ENCODE data around the gene UVRAG.

Gene UVRAG

DNA sequence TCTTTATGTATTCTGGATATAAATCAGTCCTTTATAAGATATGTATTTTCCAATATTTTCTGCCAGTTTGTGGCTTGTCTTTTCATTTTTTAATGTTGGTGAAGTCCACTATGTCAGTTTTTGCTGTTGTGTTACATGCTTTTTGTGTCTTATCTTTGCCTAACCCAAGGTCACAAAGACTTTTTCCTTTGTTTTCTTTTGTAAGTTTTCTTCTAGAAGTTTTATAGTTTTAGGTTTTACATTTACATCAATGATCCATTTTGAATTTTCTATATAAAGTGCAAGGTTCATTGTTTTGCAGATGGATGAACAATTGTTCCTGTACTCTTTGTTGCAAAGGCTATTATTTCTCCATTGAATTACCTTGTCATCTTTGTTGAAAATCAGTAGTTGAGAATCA lies 69.3 kb downstream of the UVRAG start:
- DNase-seq, result no peak

DNA sequence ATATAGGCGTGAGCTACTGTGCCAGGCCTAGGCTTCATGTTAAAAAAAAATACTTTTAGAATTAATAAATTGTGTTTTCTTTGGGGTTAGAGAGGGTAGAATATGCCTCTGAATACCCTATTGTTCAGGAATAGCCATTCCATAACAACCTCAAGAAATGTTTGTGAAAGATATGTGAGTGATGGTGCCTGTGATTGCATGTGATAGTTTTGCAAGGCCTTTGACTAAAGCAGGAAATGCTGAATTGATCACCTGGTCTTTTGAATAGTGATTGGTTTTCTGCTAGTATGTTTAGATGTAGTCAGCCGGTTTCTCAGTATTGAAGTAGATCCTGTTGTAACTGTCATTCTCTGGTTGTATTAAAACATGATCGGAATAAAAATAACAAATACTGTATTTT lies 73.4 kb downstream of the UVRAG start:
- DNase-seq, result no peak

DNA sequence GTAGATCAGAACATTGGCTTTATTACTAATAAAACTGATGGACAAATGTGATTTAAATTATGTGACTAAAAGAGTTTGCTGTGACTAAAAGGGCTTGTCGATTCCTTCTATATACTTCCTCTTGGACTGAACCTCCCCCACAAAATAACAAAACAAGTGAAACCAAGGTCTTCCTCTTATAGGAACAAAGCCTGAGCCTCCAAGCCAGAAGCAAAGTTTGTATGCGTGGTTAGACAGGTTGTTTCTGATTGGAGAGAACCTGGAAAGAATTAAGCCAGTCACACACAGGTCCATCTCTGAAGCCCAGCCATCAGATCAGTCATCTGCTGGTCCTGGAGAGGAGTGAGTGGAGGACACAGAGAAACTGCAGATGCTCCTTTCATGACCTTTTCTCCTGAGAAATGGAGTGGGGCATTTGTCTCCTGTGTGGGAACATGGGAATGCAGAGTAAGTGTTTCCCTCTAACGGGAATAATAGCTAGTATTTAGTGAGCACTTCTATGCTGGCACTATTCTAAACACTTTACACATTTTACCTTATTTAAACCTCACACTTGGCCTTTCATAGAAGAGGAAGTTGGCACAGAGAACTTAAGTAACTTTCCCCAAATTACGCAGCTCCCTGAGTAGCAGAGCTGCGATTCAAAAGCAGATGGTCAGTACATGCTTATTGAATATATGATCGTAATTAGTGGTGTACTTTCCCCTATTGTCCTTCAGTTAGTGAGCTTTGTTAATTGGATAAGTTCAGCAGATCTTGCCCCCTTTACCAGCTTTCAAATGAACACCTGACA lies 77.1 kb downstream of the UVRAG start:
- DNase-seq, result no peak

DNA sequence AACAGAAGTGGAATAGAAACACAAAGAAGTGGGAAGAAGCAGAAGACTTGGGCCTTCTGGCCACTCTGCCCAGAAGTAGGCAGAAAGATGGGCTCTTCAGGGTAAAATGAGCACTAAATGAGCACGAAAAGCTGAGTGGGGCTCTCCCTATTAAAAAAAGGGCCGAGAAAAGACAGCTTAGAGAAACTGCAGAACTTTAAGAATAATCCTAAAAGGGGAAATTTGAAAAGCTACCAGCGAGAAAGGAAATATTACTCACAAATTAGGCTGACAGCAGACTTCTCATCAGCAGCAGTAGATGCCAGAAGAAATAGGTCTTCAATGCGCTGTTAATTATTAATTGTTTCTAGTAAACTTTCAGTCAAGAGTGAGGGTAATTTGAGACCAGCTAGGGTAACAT lies 78.2 kb downstream of the UVRAG start:
- no peak for DNase-seq

DNA sequence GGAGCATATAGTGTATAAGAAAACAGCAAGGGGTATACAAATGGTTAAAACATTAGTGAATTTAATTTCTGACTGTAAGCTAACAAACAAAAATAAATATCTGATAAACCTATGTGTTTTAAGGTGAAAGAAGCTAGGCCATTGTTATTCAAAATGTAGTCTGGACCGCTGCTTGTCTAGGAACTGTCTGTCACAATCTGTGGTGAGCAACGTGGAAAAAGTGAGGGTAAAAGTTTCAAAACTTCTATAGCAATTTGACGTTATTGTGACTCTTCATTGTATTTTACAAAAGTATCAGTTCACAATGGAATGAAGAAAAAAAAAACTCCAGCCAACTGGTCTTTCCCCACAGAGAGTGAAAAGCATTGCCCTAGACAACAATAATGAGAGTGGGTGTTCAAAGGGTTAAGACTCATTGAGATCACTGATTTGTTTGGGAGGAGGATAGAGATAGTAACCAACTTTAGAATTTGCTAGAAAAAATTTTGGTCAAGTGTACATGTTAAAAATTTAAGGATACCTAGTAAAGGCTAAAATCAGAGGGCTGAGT lies 79.1 kb downstream of the UVRAG start:
- DNase-seq, result no peak

DNA sequence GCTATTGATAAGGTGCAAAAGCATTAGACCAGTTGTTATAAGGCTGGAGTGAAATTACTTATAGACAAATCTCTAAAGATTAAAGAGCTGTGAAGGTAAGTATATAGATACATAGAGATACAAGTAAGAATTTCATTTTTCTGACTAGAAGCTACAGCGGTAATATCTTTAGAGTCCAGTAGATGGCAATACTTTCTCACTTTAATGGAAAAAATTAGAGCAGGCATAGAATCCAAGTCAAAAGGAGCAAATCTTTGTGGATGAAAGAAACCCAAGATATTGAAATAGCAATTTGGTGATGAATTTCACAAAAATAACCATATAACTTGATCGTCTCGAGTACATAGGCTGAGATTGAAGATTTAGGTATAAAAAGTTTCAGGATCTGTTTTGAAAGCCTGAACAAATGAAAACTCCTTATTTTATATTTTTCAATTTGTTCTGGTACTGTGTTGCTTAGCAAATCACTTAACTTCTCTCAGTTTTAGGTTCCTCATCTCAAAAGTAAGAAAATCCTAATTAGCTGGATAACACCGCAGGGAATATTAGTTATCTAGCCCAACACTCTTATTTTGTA lies 81.9 kb downstream of the UVRAG start:
- DNase-seq, result peak; percentile 3

DNA sequence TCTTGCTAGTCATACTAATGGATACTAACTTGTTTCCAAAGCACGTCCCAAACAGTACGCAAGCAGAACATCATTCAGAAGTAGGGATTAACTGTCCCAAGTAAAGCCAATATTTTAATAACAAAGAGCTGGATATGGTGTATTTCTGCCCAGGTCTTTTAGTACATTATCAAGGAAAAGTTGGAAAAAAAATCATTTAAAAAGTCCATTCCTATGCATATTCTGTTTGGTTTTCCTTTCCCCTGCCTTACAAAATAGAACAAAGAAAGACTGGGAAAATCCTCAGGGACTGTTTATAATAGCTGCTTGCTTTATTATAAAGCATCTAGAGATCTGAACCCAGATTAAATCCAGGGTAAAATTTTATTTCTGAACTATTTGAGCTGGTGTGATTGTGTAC lies 83.9 kb downstream of the UVRAG start:
- no peak for DNase-seq

DNA sequence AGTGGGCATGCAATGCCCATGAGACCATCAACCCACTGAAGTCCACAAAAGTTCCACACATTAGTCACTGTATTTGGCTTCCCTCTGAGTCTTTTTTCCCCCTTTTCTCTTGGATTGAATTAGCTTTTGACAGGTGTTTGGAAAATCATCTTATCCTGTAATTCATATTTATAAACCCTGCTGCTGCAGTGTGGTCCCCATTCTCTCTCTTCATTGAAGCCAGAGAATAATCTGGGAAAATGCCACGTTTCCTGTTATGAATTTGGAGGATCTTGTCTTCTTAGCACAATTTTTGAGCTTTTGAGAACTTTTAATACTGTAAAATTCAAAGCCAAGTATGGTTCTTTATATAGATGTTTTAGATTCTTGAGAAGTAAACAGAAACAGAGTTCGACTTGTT lies 84.8 kb downstream of the UVRAG start:
- DNase-seq, result no peak

DNA sequence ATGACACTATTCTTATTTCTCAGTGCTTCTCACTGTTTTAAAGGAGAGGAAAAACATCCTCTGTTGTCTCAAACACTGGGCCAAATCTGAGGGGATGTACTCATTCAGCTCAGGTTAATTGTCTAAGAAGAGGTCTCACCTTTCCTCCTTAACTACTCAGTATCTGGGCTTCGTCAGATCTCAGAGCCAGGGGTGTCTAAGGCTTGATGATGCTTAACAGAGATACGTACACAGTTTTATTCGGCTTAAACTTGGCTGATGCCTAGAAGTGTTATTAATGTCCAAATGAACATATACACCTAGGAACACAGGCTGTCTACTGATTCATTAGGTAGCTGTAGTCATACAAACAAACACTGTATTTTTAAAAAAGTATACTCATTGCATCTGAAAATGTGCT lies 85.8 kb downstream of the UVRAG start:
- no peak for DNase-seq

DNA sequence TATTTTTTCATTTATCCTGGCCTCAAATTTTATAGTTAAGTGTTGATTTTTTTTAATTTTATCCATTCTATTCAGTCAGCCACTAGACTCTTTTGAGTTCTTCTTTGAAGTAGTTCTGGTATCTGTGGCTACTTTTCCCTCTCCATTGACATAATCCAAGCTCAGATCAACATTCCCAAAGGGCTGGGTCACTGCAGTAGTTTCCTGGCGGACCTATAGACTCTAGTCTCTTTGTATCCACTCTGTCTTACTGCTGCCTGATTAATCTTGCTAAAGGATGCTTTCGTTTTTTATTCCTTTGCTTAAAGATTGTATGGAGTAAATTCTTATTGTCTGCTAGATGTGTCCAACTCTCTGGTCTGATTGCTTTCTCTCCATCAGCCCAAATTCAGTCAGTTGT lies 87.6 kb downstream of the UVRAG start:
- no peak for DNase-seq

DNA sequence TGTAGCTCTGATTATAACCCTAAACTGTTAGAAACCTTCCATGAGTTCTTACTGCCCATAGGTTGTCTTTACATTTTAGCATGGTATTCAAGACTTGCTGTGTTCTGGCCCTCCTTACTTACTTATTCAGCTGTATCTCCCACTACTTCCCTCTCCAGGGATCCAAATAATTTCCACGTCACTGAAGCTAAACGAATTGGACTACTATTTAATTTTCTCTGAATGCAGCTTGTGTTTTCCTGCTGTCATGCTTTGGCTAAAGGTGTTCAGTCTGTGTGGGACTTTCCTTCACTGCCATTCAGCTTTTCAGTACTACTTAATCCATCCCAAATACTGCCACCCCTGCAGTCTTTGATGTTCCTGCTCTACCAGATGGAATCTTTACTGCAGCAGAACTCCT lies 88.3 kb downstream of the UVRAG start:
- no peak for DNase-seq

DNA sequence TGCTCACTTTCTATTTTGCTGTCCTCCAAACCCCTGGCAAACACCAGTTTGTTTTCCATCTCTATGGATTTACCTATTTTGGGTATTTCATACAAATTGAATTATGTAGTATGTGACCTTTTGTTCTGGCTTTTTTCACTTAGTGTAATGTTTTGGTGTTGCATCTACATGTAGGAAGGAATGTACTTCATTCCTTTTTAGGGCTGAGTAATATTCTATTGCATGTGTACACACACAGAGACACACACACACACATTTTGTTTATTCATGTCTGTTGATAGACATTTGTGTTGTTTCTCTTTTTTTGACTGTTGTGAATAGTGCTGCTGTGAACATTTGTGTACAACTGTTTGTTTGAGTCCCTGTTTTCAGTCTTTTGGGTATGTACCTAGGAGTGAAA lies 90.4 kb downstream of the UVRAG start:
- DNase-seq, result no peak

DNA sequence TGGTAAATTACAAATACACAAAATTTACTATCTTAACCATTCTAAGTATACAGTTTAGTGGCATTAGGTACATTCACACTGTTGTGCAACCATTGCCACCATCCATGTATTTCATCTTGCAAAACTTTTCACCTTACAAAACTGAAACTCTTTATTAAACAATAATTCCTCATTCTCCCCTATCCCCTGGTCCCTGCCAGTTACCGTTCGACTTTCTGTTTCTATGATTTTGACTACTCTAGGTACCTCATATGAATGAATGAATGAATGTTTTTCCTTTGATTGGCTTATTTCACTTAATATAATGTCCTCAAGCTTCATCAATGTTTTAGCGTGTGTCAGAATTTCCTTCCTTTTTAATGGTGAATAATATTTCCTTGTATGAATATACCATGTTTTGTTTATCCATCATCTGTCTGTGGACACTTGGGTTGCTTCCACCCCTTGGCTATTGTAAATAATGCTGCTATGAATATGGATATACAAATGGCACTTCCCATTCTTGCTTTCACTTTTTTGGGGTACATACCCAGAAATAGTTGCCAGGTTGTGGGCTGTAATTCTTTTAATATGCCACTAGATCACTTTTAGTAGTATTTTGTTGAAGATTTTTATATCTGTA lies 93.0 kb downstream of the UVRAG start:
- DNase-seq, result no peak

DNA sequence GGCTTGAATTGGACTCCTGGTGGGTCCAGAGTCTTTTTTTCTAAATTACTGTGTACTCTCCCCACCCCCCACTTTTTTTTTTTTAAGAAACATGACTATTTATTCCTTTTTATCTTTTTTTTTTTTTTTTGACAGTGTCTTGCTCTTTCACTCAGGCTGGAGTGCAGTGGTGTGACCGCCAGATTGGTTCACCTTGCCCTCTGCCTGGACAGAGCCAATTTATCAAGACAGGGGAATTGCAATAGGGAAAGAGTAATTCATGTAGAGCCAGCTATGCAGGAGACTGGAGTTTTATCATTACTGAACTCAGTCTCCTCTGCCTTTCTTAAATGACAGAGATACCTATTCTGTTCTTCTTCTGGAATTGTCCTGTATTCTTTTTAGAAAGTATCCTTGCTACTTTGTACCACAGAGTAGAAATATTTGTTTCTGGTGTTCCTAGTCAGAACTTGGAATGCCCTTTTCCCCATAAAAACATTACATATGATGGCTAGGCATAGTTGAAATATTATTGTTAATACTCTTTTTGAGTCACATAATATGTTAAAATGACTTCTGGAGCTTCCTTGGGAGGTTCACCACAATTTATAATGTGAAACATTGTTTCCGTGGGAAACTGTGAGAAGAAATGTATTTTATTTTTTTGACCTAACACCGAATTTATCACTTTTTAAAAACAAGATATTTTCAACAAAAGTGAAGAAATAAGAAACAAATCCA lies 95.6 kb downstream of the UVRAG start:
- DNase-seq, result no peak

DNA sequence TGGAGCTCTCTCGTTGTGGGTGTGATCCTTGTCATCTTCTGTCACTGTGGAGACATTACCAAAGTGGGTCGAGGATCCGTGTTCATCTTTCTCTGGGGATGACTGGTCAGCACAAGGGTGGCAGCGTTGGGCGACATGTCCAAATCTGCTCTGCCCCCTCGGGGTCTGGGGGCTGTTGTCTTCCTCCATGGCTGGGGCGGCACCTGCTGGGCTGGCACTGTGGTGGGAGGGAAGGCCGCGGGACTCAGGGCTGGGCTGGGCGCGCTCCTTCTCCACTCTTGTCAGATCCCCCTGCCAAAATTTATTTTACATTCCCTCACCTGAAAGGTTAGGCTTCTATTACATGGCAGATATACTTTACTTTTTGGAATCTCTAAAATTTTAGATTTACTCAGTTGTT lies 96.4 kb downstream of the UVRAG start:
- DNase-seq, result no peak

DNA sequence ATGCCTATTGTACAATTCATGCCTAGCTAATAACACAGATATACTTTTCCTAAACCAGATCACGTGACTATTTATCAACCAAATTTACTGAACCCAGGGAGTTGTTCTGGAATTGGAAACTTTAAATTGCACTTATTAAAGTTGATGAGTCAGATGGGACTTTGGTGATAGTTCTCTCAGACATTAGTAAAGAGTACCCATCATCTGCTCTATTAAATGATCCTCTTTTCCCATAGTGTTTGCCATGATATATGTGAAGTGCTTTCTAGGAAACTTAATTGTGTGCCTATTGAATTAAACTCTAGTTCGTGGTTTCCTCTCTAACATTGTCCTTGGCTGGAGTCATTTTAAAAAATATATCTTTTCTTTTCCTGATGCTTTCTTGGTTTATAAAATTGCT lies 99.0 kb downstream of the UVRAG start:
- no peak for DNase-seq

DNA sequence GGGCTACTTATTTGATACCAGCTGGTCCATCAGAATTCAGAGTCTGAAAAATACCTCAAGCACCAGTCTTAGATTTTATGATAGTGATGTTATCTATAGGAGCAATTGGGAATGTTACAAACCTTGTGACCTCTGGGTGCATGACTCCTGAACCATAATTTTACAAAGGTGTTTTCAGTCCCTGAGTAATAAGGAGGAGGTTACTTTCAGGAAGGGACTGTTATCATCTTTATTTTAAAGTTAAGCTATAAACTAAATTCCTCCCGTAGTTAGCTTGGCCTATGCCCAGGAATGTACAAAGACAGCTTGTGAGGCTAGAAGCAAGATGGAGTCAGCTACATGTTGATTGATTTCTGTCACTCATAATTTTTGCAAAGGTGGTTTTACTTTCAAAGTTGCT lies 101.9 kb downstream of the UVRAG start:
- no peak for DNase-seq

DNA sequence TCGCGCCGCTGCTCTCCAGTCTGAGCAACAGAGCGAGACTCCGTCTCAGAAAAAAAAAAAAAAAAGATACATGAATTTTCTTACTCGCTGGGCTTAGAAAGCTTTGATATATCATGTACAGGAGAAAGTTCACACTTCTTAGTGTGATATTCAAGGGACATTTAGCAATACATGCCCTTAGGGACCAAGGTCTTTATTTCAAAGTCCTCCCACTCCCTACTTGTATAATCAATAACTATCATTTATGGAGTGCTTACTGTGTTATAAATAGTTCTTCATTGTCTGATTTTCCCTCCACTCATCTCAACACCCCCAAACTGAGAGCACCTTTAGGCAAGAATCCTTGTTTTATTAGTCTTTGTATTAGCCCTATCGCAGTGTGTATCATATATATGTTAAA lies 103.3 kb downstream of the UVRAG start:
- no peak for DNase-seq

DNA sequence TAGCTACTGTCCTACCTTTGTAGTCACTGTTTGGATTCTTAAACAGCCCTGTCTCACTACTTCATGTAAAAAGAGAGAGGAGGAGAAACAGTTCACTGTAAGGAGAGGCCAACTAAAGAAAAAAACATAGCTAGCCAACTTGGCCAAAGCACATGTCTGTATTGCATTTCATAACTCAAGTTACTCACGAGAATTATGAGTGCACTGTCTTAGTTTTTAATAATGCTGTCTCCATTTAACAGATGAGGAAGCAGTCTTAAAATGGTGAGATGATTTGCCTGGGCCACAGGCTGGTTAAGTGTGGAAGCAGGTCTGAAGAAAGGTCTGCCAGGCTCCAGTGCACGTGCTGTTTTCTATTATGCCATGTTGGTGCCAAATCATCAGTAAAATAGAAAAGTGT lies 104.5 kb downstream of the UVRAG start:
- no peak for DNase-seq

DNA sequence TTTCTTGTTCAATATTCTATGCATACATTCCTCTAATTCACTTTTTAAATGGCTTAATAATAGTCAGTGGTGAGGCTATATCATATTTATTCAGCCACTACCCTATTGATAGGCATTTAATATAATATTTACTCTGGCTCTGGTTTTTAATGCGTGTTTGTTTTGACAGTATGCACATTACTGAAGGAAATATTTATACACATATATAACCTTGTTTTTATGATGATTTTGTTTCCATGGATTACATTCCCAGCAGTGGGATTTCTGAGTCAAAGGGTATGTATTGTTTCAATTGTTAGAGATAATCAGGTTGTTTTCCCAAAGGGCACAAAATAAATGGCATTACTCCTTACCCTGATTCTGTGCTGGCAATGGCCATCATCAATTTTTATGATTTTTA lies 105.8 kb downstream of the UVRAG start:
- no peak for DNase-seq

DNA sequence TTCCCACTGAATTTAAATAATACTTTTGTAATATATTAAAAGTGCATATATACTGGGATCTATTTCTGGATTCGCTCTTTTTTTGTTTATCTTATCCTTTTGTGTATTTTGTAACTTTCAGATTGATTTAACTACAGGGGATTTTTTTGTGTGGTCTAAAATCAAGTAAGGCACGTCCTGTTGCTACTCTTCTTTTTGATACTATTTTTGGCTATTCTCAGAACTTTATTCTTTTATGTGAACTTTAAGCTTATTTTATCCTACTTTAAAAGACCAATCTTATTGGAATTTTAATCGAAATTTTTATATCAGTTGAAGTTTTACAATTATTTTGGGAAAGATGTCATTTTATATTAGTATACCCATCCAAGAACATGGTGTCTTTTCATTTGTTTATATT lies 106.8 kb downstream of the UVRAG start:
- DNase-seq, result no peak

DNA sequence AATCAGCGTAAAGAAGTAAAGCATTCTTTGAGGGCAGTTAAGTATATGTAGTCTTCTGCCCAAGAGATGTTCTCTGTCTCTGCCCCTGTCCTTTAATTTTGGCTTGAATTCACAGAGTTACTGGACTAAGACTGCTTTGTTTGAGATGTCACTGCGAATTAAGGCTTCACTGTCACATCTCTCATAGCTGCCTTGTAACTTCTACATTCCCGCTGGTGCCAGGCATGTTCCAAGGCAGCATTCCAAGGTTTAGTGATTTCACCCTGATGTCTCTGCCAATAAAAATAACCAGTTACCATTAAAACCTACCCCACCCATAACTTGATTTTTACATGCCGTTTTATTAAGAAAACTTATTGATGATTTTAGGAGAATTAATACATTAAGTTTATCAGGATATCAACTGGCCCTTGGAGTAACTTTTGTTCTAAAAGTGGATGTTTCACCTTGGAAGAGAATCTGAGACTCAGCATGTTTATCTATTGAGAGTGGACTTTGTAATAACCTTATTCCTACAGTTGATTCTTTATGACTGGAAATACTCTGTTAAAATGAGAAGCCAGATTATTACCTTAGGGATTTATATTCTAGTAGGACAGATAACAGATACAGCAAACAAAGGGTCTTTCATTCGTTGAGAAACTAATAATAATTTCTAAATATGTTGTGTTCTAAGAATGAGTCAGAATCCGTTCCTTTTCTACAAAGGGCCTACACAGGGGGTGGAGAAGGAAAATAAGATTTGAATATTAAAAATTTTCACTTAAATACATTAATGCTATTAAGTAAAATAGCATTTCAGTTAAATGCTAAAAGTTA lies 110.2 kb downstream of the UVRAG start:
- DNase-seq, result no peak

DNA sequence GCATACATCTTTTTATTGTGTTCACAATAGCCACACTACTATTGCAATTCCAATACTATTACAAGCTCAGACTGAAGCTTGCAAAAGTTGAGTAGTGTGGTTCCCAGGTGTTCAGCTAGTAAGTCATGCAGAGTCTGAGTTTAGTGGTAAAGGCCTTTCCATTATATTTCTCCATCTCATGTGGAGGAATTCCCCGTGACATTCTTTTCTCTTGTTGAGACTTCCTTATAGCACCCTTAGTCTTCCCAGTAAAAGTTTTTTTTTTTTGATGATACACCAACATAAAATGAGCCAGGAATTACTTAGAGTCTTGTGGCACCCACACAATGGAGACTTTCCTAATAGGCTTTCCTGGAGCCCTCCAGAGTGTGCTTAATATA lies 110.8 kb downstream of the UVRAG start:
- DNase-seq, result no peak
